Esophagus muscularis mucosa (tissue), 4 donors: Measurements from ENCODE around the gene CAD. TPM values are rescaled to one million over a fixed set of nuclear protein-coding genes. Genes with fewer than 3 reads are reported as not detected.

ENCODE experiments used
- DNase-seq: peaks from one replicate; pipeline ENCODE4 v3.0.0-alpha.2; 2017; ENCODE audit errors: extremely low spot score
- H3K27ac ChIP-seq, 4 donors: fragments of 200-600 bp; sonication (generic); replicated peaks in 1 of 4; 1 replicate in 3 of 4; 2 replicates in 1 of 4; pipeline ENCODE4 v1.5.1; 2016 to 2019; ENCODE audit warnings: mild to moderate bottlenecking in 1 of 4
- H3K27me3 ChIP-seq, 4 donors: fragments of 200-600 bp; sonication (generic); one replicate each; pipeline versions ENCODE4 v1.5.1 to v1.6.0; 2016 to 2019
- H3K36me3 ChIP-seq, 4 donors: fragments of 200-600 bp; sonication (generic); one replicate each; pipeline ENCODE4 v1.5.1; 2016 to 2019
- H3K4me1 ChIP-seq, 4 donors: fragments of 200-600 bp; sonication (generic); one replicate each; pipeline ENCODE4 v1.5.1; 2016 to 2019
- H3K4me3 ChIP-seq, 4 donors: fragments of 200-600 bp; sonication (generic); 1 replicate in 2 of 4; 2 replicates in 2 of 4; pipeline ENCODE4 v1.5.1; 2016 to 2019; ENCODE audit warnings: mild to moderate bottlenecking in 4 of 4, moderate library complexity in 1 of 4
- H3K9me3 ChIP-seq, 4 donors: fragments of 200-600 bp; sonication (generic); 1 replicate in 3 of 4; 2 replicates in 1 of 4; pipeline ENCODE4 v1.5.1; 2016 to 2019
- EP300 ChIP-seq: sonication (generic); formaldehyde crosslinking; IDR thresholded peaks from one replicate; pipeline ENCODE4 v1.6.1; 2017; ENCODE audit warnings: antibody characterized with exemption
- POLR2A ChIP-seq: fragments of 450-650 bp; IDR thresholded peaks from one replicate; pipeline ENCODE4 v1.6.1; 2017; ENCODE audit warnings: antibody characterized with exemption, moderate library complexity, mild to moderate bottlenecking, low read depth
- POLR2AphosphoS5 ChIP-seq, 2 donors: sonication (generic); formaldehyde crosslinking; IDR thresholded peaks; one replicate each; pipeline ENCODE4 v1.6.1; 2017; ENCODE audit warnings: antibody characterized with exemption in 2 of 2
- WGBS: methylation state at CpG from one replicate; pipeline ENCODE4 v1.1.5; 2018; 5-methylcytosine and 5-hydroxymethylcytosine counted together
- intact Hi-C: fragments of 100-400 bp; cut with DNase I; formaldehyde crosslinking; loops from one replicate; pipeline ENCODE4 v1.15.1; 2023
- total RNA-seq, 4 donors: library from RNA; depleted of rRNA; stranded (reverse); fragments of >200 nt; gene quantifications; one replicate each; pipeline versions ENCODE4 v1.1.0 to v1.2.1, GENCODE V29; 2016
- TF ChIP-seq, protein P1 (sequence below), 3 experiments: fragments of 200-600 bp in 2 of 3; fragments of 450-650 bp in 1 of 3; sonication (generic) in 2 of 3; IDR thresholded peaks; one replicate each; pipeline ENCODE4 v1.5.1; 2017 to 2019; ENCODE audit warnings: antibody characterized with exemption in 3 of 3, mild to moderate bottlenecking in 2 of 3, moderate library complexity in 1 of 3

The CAD gene
- total RNA-seq, 4 donors from 2014 or later: 12.4 to 28.3 (median 16.6) TPM

DNA sequence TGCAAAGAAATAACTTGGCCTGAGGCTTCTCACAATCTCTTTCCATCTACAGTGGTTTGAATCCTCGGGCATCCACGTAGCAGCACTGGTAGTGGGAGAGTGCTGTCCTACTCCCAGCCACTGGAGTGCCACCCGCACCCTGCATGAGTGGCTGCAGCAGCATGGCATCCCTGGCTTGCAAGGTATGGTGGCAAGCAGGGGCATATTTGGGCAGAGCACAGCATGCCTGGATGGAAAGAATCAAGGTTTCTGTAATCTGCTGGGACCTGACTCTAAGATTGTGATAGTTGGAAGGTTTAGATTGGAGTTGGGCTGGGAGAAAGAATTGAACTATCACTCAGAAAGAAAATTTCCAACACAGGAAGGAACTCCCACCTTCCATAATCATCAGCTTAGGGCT is 4.0 kb downstream of the CAD start:
- Histone ChIP-seq H3K4me1 (peaks cover 11 to 27% (median 17%) of the 10 kb centered on the region in 4 donors), H3K27me3 (no peaks in the 10 kb centered on the region), H3K9me3 (no peaks in the 10 kb centered on the region), H3K36me3 (peaks cover 19 to 68% (median 54%) of the 10 kb centered on the region in 4 donors), H3K4me3 (no peak overlapping the region), H3K27ac (no peak overlapping the region)
- 100% methylated on average over 3 of the region's 3 CpGs for WGBS
- no peak for TF ChIP-seq EP300
- TF ChIP-seq, protein P1, sequence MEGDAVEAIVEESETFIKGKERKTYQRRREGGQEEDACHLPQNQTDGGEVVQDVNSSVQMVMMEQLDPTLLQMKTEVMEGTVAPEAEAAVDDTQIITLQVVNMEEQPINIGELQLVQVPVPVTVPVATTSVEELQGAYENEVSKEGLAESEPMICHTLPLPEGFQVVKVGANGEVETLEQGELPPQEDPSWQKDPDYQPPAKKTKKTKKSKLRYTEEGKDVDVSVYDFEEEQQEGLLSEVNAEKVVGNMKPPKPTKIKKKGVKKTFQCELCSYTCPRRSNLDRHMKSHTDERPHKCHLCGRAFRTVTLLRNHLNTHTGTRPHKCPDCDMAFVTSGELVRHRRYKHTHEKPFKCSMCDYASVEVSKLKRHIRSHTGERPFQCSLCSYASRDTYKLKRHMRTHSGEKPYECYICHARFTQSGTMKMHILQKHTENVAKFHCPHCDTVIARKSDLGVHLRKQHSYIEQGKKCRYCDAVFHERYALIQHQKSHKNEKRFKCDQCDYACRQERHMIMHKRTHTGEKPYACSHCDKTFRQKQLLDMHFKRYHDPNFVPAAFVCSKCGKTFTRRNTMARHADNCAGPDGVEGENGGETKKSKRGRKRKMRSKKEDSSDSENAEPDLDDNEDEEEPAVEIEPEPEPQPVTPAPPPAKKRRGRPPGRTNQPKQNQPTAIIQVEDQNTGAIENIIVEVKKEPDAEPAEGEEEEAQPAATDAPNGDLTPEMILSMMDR (IDR thresholded peaks at IDR 0.05): no peak
- no peak for TF ChIP-seq POLR2A
- no peak for TF ChIP-seq POLR2AphosphoS5 (IDR thresholded peaks at IDR 0.05)
- intact Hi-C loops: no loop called here
- no peak for DNase-seq

DNA sequence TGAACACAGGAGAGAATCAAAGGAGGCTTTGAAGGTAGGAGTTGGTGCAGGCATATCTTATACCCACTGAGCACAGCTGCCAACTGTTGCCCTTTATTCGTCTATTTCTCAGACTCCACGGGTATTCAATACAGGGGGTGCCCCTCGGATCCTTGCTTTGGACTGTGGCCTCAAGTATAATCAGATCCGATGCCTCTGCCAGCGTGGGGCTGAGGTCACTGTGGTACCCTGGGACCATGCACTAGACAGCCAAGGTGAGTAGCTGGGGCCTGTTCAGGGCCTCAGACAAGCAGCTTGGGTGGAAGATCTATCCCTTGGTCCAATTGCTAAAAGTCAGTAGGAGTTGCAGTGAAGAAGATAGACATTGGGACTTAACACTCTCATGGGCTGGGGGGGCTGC is 5.2 kb downstream of the CAD start:
- Histone ChIP-seq H3K9me3 (no peaks in the 10 kb centered on the region), H3K4me1 (peaks cover 7 to 15% (median 8%) of the 10 kb centered on the region in 4 donors), H3K27me3 (no peaks in the 10 kb centered on the region), H3K27ac (no peak overlapping the region), H3K4me3 (no peak overlapping the region), H3K36me3 (peaks cover 31 to 78% (median 67%) of the 10 kb centered on the region in 4 donors)
- intact Hi-C loops: no loop called here
- WGBS: 94% methylated on average over 5 of the region's 5 CpGs
- DNase-seq: no peak
- TF ChIP-seq, protein P1 (IDR thresholded peaks at IDR 0.05): no peak
- TF ChIP-seq POLR2AphosphoS5 (IDR thresholded peaks at IDR 0.05): no peak

GRCh38 chr2:27223416-27223815 is 6.2 kb downstream of the CAD start:
- Histone ChIP-seq H3K4me3 (no peak overlapping the region), H3K9me3 (no peaks in the 10 kb centered on the region), H3K36me3 (peaks cover 36 to 88% (median 74%) of the 10 kb centered on the region in 4 donors), H3K27me3 (no peaks in the 10 kb centered on the region), H3K4me1 (peaks cover 0 to 5% (median 0%) of the 10 kb centered on the region in 4 donors), H3K27ac (no peak overlapping the region)
- WGBS: over 99% methylated on average over 6 of the region's 6 CpGs
- TF ChIP-seq POLR2AphosphoS5 (IDR thresholded peaks at IDR 0.05) (no peak), EP300 (no peak), POLR2A (no peak)
- TF ChIP-seq, protein P1 (IDR thresholded peaks at IDR 0.05): no peak
- intact Hi-C loops: no loop called here
- DNase-seq: no peak

- Histone ChIP-seq H3K36me3 (peaks cover 54 to 97% (median 89%) of the 10 kb centered on the region in 4 donors), H3K27me3 (no peaks in the 10 kb centered on the region), H3K9me3 (no peaks in the 10 kb centered on the region), H3K4me1 (no peaks in the 10 kb centered on the region), H3K27ac (no peak overlapping the region), H3K4me3 (no peak overlapping the region)
- TF ChIP-seq POLR2AphosphoS5 (IDR thresholded peaks at IDR 0.05): no peak
- WGBS: 93% methylated on average over 9 of the region's 9 CpGs
- no peak for DNase-seq
- intact Hi-C loops: no loop called here
Observed at GRCh38 chr2:27225526-27225925, 8.4 kb downstream of the CAD start.

GRCh38 chr2:27227501-27227900 is 10.3 kb downstream of the CAD start:
- H3K9me3 ChIP-seq: no peaks in the 10 kb centered on the region
- no peak for DNase-seq
- H3K27me3 ChIP-seq: no peaks in the 10 kb centered on the region
- no peak overlapping the region for H3K4me3 ChIP-seq
- intact Hi-C loops: no loop called here
- TF ChIP-seq POLR2A (no peak), POLR2AphosphoS5 (IDR thresholded peaks at IDR 0.05) (no peak), EP300 (no peak)
- TF ChIP-seq, protein P1 (IDR thresholded peaks at IDR 0.05): no peak
- WGBS: 81% methylated on average over 2 of the region's 2 CpGs
- H3K27ac ChIP-seq: no peak overlapping the region
- peaks cover 70 to 100% (median 96%) of the 10 kb centered on the region in 4 donors for H3K36me3 ChIP-seq
- H3K4me1 ChIP-seq: no peaks in the 10 kb centered on the region
